ENCODE results near the gene IFT122. TPM values are rescaled to one million over a fixed set of nuclear protein-coding genes. Genes with fewer than 3 reads are reported as not detected.
"Not testable (repeated sequence)": the region's sequence is repeated elsewhere in the genome, so short reads cannot be mapped to it uniquely, and the experiment has no call there.

IFT122 gene
- polyA plus RNA-seq, 1 donor from 2014 or later = 4.5 TPM

DNA sequence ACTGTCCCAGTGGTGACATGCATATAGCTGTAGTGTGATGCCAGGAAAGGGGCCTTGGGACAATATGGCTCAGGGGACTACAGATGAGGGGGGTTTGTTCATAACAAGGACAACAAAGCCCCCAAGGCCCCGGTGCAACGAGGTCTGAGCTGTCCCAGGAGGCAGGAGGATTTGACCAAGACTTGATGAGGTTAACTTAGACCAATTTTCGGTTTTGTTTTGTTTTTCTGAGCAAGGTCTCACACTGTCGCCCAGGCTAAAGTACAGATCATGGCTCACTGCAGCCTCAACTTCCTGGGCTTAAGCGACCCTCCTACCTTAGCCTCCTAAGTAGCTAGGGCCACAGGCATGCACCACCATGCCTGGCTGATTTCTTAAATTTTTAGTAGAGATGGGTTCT, 35.4 kb upstream of the IFT122 start:
- peaks cover 4% of the 10 kb centered on the region for H3K36me3 Mint-ChIP-seq
- H3K4me3 Mint-ChIP-seq = no peak overlapping the region
- H3K9me3 Mint-ChIP-seq = no peaks in the 10 kb centered on the region
- H3K4me1 Mint-ChIP-seq = peaks cover 8 to 10% (median 9%) of the 10 kb centered on the region in 3 donors
- no peak overlapping the region for H3K27ac Mint-ChIP-seq
- H3K27me3 Mint-ChIP-seq = no peaks in the 10 kb centered on the region

DNA sequence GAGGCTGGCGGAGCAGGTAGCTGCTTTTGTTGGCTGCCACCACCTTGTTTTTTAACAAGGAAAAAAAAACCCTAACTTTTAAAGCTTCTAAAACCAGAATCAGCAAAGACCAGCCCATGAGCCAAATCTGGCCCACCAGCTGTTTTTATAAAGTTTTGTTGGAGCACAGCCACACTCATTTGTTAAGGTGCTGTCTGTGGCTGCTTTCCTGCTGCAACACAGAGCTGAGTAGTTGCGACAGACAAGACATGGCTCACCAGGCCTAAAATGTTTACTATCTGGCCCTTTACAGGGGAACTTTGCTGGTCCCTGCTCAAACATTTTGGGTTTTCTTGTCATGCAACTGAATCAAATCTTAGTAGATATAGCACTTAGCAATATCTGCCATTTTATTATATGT, 30.5 kb upstream of the IFT122 start:
- Mint-ChIP-seq H3K27me3 (no peaks in the 10 kb centered on the region), H3K27ac (peak overlapping the region in 1 of 3 donors; percentile 68), H3K36me3 (peaks cover 2% of the 10 kb centered on the region), H3K4me1 (peaks cover 0 to 8% (median 5%) of the 10 kb centered on the region in 3 donors), H3K9me3 (no peaks in the 10 kb centered on the region), H3K4me3 (no peak overlapping the region)

DNA sequence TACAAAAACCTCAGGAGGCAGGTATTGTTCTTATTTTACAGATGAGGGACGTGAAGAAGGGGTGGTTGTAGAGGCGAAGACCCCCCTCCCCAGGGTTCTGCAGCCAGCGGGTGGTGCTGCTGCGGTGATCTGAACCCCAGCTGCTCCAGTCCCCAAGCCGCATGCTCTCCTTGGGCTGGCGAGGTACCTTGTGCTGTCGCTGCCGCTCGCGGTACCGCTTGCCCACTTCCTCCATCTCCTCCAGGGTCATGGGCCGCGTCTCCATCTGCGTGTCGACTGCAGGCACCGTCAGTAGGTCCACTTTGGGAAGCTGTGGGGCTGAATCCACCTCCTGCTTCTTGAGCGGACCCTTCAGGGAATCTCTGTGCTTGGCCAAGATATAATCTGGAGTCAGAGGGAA, 29.1 kb upstream of the IFT122 start:
- H3K9me3 Mint-ChIP-seq = no peaks in the 10 kb centered on the region
- peaks cover 0 to 8% (median 5%) of the 10 kb centered on the region in 3 donors for H3K4me1 Mint-ChIP-seq
- H3K36me3 Mint-ChIP-seq = peaks cover 2% of the 10 kb centered on the region
- H3K27me3 Mint-ChIP-seq = no peaks in the 10 kb centered on the region
- no peak overlapping the region for H3K27ac Mint-ChIP-seq
- no peak overlapping the region for H3K4me3 Mint-ChIP-seq

DNA sequence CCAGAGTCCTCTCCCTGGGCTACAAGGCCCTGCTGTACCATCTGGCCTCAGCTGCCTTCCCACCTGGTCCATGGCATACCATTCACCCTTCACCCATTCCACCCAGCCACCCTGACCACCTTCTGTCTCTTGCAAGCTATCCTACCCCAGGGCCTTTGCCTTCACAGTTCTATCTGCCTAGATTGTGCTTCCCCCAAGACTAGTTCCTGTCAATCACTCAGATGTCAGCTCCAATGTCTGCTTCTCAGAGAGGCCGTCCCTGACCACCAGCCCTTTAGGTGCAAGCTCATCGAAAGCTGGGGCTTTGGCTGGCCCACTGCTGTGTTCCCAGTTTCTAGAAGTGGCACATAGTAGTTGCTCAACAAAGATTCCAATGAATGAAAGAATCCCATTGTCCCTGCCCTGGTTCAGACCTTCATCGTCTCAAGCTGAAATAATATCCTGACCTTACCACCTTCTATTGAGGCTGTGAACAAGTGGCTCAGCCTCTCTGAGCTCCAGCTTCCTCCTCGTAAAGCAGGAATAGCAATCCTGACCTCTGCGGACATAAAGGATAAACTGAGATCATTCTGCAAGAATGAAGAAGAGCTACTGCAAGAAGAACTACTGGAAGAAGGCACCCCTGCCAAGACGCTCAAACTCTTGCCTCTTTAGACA, 27.4 kb upstream of the IFT122 start:
- Mint-ChIP-seq H3K27ac (no peak overlapping the region), H3K4me3 (no peak overlapping the region), H3K9me3 (no peaks in the 10 kb centered on the region), H3K4me1 (peaks cover 0 to 8% (median 5%) of the 10 kb centered on the region in 3 donors), H3K36me3 (peaks cover 2% of the 10 kb centered on the region), H3K27me3 (no peaks in the 10 kb centered on the region)

DNA sequence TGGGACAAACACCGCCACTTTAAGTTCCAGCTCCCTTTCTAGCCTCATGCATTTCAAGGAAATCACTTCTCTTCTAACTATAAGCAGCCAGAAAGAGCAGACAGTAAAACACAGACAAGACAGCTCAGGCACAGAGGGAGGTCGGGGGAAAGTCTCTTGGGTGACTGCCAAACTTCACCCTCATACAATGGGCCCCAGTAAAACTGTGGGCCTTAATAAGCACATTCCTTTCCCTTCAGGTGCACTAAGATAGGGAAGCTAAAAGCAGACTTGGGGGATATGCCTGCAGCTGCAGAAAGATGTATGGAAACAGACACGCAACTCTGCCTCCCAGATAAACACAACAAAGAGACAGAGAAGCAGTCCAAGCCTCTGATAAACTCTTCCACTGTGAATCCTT, 26.8 kb upstream of the IFT122 start:
- not testable (repeated sequence) for H3K27me3 Mint-ChIP-seq, H3K4me3 Mint-ChIP-seq, H3K4me1 Mint-ChIP-seq, H3K36me3 Mint-ChIP-seq, H3K9me3 Mint-ChIP-seq, H3K27ac Mint-ChIP-seq

DNA sequence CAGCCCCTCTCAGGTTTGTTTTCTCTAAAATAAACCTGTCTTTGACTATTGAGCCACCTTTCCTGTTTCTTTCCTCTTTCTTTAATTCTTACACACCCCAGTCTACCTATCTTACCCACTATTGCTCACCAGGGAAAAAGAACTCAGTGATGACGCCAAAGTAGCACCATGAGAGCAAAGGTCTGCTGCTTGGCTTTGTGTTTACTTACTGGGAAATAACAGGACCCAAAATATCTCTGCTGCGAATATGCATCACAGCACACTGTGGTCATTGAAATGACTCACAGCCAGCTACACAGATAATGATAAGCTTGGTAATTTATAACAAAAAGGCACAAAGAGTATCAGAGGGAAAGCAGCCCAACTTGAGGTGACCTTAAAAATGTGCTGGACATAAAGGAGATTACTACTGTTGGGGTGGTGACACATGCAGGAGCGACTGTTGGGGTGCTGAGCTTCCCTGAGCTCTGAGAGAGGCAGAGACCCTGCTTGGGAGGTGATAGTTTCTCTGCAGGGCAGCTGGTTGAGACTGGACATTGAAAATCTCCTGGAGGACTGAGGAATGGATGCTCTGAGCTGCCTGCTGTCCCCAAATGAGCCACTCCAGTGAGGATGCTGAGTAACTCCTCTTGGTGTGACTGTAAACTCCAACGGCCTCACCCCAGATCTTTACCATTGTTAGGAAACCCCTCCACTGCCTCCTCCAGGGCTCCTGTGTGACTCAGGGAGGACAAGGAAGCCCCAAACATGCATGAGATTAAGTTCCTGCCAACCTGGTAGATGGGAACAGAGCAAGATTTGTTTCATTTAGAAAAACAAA, 26.1 kb upstream of the IFT122 start:
- H3K27ac Mint-ChIP-seq = no peak overlapping the region

DNA sequence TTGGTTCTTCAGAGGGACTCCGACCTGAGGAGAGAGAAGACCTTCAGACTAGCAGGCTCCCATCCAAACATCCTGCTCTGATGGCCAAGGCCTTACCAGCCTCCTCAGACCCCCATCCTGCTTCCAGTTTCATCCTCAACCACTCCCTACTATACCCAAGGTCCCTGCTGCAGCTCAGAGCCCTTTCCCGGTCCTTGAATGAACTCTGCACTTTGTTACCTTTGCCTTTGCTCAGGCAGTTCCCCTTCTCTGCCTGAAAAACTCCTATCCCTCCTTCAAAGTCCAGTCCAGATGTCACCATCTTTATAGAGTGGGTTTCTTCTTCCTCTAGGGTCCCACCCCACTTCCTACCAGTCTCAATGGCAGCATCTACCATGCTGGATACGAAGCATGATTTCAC, 24.6 kb upstream of the IFT122 start:
- Mint-ChIP-seq H3K27ac (peak overlapping the region in 1 of 3 donors; percentile 47), H3K27me3 (no peaks in the 10 kb centered on the region), H3K9me3 (no peaks in the 10 kb centered on the region), H3K4me1 (peaks cover 0 to 3% (median 0%) of the 10 kb centered on the region in 3 donors), H3K4me3 (no peak overlapping the region), H3K36me3 (no peaks in the 10 kb centered on the region)

More for the DNA sequence above, 26.1 kb upstream of the IFT122 start:
- Mint-ChIP-seq H3K4me1 (peaks cover 0 to 8% (median 5%) of the 10 kb centered on the region in 3 donors), H3K4me3 (no peak overlapping the region), H3K36me3 (peaks cover 2% of the 10 kb centered on the region), H3K9me3 (no peaks in the 10 kb centered on the region), H3K27me3 (no peaks in the 10 kb centered on the region)

DNA sequence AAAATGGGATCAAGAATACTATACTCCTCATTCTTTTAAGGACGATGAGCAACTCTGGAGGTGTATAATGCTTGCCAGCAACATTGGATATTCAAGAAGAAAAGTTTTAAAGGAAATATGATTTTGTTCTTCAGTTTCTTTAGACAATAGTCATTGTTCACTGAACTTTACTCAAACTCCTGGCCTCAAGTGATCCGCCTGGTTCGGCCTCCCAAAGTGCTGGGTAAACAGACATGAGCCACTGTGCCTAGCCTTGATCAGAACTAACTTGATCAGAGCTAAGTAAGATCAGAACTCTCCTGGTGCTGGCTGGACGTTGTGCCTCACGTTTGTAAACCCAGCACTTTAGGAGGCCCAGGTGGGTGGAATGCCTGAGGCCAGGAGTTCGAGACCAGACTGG, 24.2 kb upstream of the IFT122 start:
- Mint-ChIP-seq H3K27ac (no peak overlapping the region), H3K36me3 (no peaks in the 10 kb centered on the region), H3K4me1 (peaks cover 0 to 3% (median 0%) of the 10 kb centered on the region in 3 donors)

DNA sequence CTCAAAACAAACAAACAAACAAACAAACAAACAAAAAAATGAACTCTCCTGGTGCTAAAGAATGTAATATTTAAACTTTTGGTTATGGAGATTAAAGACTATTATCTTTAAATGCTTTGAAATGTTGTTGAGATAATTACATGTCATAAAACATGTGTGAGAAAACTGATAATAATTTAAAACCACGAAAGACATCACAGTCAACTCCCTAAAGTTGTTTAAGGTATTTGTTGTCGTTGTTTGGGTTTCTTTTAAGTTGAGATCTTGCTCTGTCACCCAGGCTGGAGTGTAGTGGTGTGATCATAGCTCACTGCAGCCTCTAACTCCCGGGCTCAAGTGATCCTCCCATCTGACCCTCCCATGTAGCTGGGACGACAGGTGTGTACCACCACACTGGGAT, 23.6 kb upstream of the IFT122 start:
- Mint-ChIP-seq H3K36me3 (peaks cover 1% of the 10 kb centered on the region), H3K4me3 (no peak overlapping the region), H3K4me1 (peaks cover 0 to 3% (median 0%) of the 10 kb centered on the region in 3 donors), H3K27me3 (no peaks in the 10 kb centered on the region), H3K27ac (no peak overlapping the region), H3K9me3 (no peaks in the 10 kb centered on the region)

More for the DNA sequence above, 24.2 kb upstream of the IFT122 start:
- Mint-ChIP-seq H3K27me3 (no peaks in the 10 kb centered on the region), H3K9me3 (no peaks in the 10 kb centered on the region), H3K4me3 (no peak overlapping the region)

DNA sequence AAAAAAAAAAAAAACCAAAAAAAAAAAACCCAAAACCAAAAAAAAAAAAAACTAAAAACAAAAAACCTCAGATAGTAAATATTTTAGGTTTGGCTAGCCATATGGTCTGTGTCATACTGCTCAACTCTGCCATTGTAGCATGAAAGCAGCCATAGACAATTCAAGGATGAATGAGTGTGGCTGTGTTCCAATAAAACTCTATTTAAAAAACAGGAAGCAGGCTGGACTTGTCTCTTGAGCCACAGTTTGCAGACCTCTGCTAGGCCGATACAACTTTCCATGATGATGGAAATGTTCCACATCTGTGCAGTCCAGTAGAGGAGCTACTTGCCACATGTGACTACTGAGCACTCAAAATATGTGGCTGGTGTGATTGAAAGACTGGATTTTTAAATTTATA, 22.7 kb upstream of the IFT122 start:
- Mint-ChIP-seq H3K4me3 (no peak overlapping the region), H3K27me3 (no peaks in the 10 kb centered on the region), H3K9me3 (no peaks in the 10 kb centered on the region), H3K4me1 (peaks cover 0 to 3% (median 0%) of the 10 kb centered on the region in 3 donors), H3K27ac (no peak overlapping the region), H3K36me3 (peaks cover 1% of the 10 kb centered on the region)

DNA sequence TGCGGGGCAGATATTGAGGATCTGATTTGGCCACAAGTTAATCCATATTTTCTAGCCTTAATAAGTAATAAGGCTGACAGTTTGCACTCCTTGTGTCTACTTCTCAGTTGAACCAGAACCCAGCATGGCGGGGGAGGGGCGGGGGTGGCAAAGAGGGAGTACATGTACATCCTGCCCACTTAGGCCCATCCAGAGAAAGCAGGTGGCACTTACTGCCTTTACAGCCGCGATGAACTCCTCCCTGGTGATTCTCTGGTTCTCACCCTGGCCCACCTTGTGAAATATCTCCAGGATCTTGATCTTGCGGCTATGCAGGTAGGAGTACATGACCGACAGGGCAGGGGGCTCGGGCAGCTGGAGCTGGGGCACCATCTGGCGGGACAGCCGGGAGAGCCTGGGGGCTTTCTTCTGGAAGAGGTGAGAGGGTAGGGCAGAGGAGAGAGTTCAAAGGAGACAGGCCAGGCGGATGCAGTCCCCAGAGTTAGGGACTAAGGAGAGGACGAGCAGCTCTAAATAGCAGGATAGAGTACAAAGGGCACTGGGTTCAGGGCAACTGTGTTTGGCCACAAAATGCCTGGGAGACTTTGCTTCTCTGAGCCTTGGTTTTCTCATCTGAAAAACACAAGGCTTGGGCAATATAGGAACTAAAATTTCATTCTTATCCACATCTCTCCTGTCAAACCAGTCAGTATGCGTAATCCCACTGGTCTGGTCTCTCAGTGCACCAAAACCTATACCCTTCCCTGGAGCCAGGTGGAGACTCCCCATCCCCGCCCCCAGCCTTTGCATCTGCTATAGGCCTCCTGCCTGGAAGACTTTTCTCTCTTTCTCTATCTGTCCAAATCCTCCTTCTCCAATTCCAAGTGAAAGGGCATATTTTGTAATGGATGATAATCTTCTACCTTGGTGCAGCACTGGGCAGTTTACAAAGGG, 21.7 kb upstream of the IFT122 start:
- Mint-ChIP-seq H3K4me3 (peak overlapping the region in 1 of 4 donors; percentile 49), H3K4me1 (peaks cover 0 to 4% (median 0%) of the 10 kb centered on the region in 3 donors), H3K27me3 (no peaks in the 10 kb centered on the region), H3K9me3 (no peaks in the 10 kb centered on the region), H3K36me3 (peaks cover 1% of the 10 kb centered on the region), H3K27ac (peak overlapping the region in 1 of 3 donors; percentile 59)

DNA sequence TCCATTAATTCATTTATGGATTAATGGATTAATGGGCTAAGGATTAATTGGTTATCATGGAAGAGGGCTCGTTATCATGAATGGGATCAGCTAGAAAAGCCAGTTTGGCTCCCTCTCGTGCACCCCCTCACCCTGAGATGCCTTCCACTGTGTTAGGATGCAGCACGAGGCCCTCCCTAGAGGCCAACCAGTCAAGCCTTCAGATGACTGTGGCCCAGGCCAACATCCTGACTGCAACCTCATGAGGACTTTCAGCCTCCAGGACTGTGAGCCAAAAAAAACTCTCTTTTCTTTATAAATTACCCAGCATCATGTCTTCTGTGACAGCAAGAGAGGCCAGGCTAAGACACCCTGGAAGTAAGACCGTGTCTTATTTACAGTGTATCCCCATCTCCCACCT, 20.5 kb upstream of the IFT122 start:
- H3K4me3 Mint-ChIP-seq = no peak overlapping the region
- peaks cover 6 to 11% (median 7%) of the 10 kb centered on the region in 3 donors for H3K4me1 Mint-ChIP-seq
- H3K36me3 Mint-ChIP-seq = peaks cover 3% of the 10 kb centered on the region
- no peak overlapping the region for H3K27ac Mint-ChIP-seq
- no peaks in the 10 kb centered on the region for H3K27me3 Mint-ChIP-seq
- peaks cover 0 to 2% (median 2%) of the 10 kb centered on the region in 3 donors for H3K9me3 Mint-ChIP-seq

DNA sequence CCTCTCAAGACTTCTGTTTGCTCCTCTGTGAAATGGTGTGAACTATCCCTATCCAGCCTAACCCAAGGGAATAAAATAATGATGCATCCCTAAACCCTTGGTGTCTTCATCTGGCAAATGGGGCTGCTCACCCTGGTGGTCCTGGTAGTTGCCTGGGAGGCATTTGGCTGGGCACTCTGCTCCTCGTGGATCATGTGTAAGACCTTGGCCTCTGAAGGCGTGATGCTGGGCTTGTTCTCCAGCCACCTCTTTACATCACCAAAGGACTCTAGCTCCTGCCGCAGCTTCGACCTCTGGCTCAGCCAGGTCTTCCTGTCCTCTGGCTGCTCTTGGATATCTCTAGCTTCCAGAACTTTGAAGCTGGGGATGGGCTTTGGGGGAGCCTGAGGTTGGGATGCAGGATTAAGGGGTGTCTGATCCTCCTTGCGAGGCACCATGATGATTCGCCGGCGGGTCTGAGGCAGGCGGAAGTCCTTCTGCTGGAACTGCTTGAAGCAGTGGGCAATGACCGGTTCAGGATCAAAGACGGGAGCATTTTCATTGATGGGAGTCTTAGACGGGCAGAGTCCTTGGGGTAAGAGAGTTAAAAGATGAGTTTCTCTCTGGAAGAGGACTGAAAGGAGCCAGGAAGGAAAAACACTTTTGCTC, 18.7 kb upstream of the IFT122 start:
- Mint-ChIP-seq H3K4me3 (no peak overlapping the region), H3K4me1 (peaks cover 8 to 14% (median 11%) of the 10 kb centered on the region in 3 donors), H3K27me3 (no peaks in the 10 kb centered on the region), H3K9me3 (peaks cover 0 to 4% (median 2%) of the 10 kb centered on the region in 3 donors), H3K27ac (no peak overlapping the region), H3K36me3 (peaks cover 4% of the 10 kb centered on the region)

DNA sequence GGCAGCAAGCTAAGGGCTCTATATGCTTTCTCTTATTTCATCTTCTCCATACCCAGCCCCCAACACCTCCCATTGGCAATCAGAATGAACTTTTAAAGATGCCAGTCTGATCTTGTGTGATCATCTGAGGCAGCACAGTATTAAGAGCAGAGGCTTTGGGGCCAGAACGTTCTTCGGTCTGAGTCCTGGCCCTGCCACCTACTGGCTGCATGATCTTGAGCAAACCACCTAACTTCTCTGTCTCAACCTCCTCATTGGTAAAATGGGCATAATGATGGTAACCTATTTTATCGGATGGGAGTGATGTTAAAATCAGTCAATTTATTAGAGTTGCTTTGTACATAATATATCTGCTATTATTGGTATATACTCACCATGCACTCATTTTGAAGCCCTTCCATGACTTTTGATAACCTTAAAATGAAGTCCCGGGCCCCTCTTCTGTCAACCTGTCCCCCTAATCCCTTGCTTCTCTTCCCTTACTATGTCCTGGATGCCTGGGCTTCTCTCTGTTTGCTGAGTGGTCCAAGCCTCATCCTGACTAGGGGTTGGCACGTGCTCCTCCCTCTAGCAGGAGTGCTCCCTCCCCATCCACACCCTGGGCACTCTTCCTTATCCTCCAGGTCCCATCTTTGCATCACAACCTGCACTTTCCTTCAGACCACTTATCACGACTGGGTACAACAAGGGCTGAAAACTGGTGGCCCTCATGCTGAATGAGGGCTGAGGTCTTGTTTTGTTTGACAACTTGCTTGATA, 17.9 kb upstream of the IFT122 start:
- Mint-ChIP-seq H3K9me3 (peaks cover 0 to 4% (median 2%) of the 10 kb centered on the region in 3 donors), H3K27me3 (no peaks in the 10 kb centered on the region), H3K4me1 (peaks cover 8 to 14% (median 12%) of the 10 kb centered on the region in 3 donors), H3K27ac (no peak overlapping the region), H3K4me3 (no peak overlapping the region), H3K36me3 (peaks cover 4% of the 10 kb centered on the region)

Data from IgD-negative memory B cell (primary cell).